Activated CD4-positive, alpha-beta T cell treated with anti-CD3 and anti-CD28 coated beads for 24 hours (primary cell): ENCODE data around the gene CCNB1.
"Not testable (repeated sequence)": the region's sequence is repeated elsewhere in the genome, so short reads cannot be mapped to it uniquely, and the experiment has no call there.

ENCODE experiments used
- DNase-seq, 2 donors: peaks; one replicate each; pipeline ENCODE4 v3.0.0-alpha.2; 2020; ENCODE audit warnings: low read depth in 2 of 2

CCNB1 gene

DNA sequence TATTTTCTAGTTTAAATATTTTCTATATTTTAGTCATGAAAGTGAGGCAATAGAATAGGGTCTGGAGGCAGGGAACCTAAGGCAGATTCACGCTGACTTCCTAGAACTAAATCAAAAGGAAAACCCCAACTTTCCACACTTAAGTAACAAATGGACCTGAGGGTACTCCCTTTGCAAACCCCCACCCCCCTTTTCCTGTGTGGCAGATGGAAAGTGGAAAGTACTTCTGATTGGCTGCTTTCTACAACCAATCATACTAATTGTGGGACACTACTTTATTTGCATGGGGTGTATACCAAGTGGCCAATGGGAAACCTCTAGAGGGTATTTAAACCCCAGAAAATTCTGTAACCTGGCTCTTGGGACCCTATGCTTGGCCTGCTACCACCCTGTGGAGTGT lies 17.7 kb downstream of the CCNB1 start:
- DNase-seq, result no peak

DNA sequence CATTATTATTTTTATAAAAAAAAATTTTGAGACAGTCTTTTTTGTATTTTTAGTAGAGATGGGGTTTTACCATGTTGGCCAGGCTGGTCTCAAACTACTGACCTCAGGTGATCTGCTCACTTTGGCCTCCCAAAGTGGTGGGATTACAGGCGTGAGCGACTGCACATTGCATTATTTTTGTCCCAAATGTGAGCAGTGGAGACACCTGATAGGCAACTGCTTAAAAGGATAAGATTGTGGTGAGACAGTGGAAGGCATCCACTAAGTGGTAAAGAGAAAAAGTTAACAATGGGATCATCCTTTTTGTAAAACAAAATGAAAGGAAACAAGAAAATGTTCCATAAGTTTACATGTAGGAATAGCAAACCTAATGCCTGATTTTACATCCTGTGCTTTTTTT lies 20.4 kb downstream of the CCNB1 start:
- DNase-seq, result no peak

DNA sequence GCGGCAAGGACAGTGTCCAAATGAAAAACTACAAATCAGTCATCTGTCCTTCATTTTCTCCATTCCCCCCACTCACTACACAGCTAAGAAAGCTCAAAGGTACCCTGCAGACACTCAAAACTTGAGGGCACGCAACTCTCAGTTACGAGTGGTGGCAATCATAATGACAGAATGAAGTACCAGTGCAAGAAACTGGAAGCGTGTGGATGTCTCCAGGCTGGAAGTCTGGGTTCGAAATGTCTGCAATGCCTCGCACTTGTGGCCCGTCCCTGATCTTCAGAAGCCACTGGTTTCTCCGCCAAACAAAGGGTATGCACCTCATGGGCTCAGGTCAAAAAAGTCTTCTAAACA lies 21.8 kb downstream of the CCNB1 start:
- no peak for DNase-seq

DNA sequence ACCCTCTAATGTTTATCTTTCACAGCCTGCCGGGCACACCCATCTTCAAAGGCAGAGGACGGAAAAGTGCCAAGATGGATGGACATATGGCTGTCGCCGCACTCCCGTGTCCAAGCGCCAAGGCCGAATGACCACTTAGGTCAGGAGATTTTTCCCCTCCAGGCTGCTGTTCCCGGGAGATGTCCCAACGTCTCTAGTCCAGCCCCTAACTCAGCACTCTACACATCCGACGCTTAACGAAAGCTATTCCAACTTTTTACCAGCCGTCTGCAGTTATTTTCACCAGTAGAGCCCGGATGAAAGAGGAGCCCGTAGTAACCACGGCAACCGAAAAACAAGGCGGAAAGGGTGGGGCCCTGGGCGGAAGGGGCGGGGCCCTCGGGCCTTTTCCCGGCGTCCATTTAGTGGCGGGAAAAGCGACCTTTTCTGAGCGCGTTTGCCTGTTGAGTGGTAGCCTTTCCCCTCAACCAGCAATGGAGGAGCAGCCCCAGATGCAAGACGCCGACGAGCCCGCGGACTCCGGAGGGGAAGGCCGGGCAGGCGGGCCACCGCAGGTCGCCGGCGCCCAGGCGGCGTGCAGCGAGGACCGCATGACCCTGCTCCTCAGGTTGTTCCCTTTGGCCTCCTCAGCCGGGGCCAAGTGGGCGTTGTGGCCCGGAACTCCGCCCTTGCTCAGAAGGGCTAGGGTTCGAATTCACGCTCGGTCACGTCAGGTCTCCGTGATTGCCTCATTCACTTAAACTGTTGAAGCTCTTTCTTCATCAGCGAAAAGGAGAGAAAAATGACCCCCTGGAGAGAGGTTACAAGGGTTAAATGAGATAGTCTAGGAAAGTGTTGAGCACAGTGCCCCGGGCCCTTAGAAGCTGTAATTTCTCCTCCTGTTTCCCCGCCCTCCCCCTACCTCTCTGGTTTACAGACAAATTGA lies 22.5 kb downstream of the CCNB1 start, which contains the start of gene CENPH:
CENPH (plus strand) TSS at position 422 of the 925 bp plus-strand sequence; CDS start at position 474, 52 bp downstream.
- DNase-seq, result peak; percentile 90 to 92

DNA sequence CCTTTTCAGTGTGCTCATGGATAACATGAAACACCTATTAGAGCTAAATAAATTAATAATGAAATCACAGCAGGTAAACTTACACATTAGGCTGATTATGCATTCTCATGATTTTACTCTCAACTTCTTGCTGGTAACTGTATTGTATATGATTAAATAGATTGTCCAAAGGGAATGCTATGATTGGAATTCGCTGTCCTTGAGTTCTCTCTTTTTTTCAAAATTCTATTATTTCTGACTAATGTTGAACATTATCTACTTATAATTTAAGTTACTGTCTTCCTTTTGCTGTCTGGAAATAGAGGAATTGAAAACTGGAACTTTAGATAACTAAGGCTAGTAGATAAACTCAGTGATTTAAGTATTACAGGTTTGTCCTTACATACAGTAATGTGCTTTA lies 35.5 kb downstream of the CCNB1 start:
- no peak for DNase-seq

DNA sequence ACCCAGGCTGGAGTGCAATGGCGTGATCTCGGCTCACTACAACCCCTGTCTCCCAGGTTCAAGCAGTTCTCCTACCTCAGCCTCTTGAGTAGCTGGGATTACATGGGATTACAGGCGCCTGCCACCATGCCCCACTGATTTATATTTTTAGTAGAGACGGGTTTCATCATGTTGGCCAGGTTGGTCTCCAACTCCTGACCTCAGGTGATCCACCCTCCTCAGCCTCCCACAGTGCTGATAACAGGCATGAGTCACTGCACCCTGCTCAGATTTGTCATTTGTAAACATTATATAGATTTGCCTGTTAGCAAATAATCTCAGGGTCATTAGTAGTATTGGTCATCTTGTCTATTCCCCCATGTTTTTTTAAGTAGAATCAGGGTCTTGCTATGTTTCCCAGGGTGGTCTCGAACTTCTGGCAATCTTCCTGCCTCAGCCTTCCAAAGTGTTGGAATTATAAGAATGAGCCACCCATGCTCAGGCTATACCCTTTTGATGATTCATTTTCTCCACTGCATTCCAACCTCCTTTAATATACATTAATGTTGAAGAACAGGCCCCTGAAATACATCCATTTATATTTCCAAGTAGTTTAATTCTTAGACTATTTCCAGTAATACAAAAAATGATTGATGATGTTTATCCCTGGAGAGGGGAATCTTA lies 39.7 kb downstream of the CCNB1 start:
- DNase-seq, result no peak

DNA sequence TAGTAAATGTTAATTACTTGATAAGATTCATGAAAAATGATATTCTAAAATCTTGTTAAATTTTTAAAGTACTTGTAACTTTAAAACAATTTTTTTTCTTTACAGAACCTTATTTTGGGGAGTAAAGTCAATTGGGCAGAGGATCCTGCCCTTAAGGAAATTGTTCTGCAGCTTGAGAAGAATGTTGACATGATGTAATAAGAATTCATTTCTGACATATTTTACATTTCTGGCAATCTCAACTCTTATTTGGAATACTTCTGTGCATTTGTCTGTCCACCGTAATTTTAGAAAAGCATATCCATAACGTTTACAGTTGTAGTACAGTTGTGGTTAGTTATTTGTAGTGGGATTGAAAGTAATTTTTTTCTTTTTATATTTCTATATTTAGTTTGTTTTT lies 42.7 kb downstream of the CCNB1 start:
- DNase-seq, result no peak

DNA sequence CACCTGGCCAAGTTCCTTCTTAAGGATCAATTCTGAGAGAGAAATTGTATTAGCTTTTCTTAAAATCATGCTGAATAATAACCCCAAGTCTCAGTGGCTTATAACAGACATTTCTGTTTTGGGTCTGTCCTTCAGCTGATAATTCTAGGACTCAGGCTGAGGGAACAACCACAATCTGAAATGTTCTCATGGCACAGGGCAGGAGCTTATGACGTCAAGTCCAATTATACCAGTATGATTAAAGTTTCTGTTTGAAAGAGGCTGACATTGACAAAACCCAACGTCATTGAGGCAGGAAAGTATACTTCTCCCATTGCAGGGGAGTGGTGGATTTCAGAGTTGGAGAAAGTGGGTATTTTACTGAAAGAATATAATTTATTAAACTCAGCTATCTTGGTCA lies 44.2 kb downstream of the CCNB1 start:
- DNase-seq, result no peak

DNA sequence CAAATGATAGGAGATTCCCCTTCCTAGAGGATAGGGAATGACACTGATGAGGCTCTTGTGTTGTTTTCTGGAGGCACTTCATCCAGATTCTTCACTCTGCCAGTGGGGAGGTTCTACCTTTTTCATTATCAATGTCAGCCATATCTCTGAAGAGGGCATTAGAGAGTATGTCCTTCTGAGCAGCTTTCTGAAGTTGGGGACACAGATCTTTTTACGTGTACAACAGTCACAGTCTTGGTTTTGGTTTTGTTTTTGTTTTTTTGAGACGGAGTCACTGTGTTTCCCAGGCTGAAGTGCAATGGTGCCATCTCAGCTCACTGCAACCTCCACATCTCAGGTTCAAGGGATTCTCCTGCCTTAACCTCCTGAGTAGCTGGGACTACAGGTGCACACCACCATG lies 45.1 kb downstream of the CCNB1 start:
- no peak for DNase-seq

DNA sequence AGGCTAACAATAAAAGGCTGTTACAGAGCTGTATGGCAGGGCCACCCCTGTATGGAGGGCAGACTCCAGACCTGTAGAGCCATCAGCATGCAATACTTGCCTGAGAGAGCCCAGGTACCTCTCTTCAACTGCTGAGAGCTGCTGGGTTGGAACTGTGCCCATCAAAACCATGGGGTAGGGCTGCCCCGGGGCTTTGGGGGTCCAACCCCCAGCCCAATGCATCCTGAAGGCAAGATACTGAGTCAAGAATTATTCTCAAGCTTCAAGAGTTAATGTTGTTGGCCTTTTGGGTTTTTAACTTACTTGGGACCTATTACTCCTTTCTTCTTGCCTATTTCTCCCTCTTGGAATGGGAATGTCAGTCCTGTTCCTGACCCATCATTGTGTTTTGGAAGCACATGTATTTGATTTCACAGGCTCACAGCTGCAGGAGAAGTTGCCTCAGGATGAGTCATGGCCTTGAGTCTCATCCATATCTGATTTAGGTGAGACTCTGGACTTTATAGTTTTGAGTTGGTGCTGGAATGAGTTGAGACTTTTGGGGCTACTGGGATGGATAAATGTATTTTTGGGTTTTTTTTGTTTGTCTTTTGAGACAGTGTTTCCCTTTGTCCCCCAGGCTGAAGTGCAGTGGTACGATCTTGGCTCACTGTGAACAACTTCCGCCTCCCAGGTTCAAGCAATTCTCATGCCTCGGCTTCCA lies 46.7 kb downstream of the CCNB1 start:
- DNase-seq, result no peak

DNA sequence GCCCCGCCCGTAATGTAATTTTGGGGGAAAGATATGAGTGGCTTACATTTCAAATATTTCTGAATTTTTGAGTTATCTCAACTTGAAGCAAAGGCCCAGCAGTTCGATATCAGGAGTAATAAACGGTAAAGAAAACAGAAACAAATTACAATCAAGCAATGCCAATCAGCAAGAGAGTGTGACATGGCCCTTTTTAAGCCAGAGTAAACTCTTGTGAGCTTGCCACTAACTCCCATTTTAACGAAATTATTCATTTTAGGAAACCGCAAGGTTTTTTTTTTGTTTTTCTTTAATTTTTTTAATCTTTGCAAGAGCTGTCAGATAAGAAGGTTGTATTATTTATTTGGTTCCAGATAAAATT lies 50.2 kb downstream of the CCNB1 start:
- no peak for DNase-seq

DNA sequence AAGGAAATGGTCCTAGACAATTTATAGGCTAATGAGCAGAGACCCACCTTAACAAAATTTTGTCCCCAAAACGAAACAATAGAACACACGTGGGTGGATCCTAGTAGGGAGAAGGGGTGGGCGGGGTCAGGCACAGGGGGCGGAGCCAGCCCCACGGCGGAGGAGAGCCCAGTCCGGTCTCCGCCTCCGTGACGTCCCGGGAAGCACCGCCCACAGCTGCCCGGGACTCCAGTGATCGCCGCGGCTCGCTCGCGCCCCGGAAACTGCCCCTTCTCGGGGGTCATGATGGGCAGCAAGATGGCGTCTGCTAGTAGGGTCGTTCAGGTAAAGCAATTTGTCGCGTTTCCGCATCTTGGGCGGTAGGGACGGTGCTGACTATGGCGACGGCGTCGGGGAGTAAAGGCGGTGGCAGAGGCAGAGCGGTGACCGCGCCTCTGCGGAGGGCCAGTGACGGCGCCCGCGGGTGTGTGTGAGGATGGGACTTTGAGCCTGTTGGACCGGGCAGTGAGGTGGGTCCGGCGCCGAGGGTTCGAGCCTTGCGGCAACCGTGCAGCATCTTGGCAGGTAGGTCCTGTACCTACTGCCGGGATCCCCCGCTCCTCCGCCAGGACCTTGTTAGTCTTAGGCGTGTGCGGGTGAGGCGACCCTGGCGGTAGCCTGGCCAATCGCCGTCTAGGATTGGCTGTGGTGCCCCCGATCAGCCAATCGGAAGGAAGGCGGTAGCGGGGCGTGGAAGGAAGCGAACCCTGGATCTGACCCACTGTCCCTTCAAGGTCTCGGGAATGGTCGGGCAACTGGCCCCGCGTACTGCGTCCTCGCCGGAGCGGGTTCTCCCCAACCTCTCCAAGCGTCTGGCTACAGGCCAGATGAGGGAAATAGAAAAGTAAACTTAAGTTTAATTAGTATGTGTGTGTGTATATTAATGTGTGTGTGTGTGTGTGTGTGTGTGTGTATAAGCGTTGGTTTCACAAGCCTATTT lies 50.9 kb downstream of the CCNB1 start:
- peak; percentile 92 to 97 for DNase-seq

DNA sequence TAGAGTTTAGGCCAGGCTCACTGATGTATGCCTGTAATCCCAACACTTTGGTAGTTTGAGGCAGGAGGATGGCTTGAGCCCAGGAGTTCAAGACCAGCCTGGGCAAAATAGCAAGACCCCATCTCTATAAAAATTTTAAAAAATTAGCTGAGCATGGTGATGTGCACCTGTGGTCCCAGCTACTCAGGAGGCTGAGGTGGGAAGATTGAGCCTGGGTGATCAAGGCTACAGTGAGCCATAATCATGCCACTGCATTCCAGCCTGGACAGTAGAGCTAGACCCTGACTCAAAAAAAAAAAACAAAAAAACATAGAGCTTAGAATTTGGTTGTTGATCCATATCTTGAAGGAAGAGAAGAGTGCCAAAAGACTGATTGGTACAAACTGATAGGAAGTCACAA lies 53.0 kb downstream of the CCNB1 start:
- no peak for DNase-seq

DNA sequence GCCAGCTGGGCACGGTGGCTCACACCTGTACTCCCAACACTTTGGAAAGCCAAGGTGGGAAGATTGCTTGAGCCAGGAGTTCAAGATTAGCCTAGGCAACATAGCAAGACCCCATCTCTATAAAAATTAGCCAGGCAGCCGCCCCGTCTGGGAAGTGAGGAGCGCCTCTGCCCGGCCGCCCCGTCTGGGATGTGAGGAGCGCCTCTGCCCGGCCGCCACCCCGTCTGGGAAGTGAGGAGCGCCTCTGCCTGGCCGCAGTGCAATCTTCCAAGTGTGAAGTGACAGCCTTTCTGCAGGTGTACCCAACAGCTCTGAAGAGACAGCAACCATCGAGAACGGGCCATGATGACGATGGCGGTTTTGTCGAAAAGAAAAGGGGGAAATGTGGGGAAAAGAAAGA lies 53.4 kb downstream of the CCNB1 start:
- not testable (repeated sequence) for DNase-seq

DNA sequence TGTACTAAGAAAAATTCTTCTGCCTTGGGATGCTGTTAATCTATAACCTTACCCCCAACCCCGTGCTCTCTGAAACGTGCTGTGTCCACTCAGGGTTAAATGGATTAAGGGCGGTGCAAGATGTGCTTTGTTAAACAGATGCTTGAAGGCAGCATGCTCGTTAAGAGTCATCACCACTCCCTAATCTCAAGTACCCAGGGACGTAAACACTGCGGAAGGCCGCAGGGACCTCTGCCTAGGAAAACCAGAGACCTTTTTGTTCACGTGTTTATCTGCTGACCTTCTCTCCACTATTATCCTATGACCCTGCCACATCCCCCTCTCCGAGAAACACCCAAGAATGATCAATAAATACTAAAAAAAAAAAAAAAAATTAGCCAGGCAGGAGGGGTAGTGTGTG lies 53.9 kb downstream of the CCNB1 start:
- DNase-seq, result not testable (repeated sequence)

DNA sequence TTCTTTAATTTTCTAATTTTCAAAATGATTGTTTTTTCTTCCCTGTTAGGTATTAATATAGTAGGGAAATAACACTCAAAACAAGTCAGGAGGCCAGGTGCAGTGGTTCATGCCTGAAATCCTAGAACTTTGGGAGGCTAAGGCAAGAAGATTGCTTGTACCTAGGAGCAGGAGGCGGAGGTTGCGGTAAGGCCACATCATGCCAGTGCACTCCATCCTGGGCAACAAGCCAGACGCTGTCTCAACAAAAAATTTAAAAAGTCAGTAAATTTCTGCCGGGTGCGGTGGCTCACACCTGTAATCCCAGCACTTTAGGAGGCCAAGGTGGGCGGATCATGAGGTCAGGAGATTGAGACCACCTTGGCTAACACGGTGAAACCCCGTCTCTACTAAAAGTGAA lies 57.6 kb downstream of the CCNB1 start:
- no peak for DNase-seq

DNA sequence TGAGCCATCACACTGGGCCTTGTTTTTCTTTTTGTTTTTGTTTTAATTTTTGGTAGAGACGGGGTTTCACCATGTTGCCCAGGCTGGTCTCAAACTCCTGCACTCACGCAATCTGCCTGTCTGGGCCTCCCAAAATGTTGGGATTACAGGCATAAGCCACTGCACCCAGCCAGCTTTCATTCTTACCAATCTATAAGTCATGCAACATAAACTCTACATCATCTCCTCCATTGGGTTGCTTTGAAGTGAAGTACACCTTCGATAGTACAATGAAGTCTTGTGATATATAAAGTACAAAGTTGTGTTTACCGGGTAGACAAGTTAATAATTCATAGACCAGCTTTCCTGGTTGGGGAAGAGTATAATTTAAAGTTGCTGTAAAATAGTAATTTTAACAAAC lies 58.9 kb downstream of the CCNB1 start:
- no peak for DNase-seq
